Transverse colon (tissue), 4 donors: ENCODE results near the gene NLGN1. TPM values are rescaled to one million over a fixed set of nuclear protein-coding genes. Genes with fewer than 3 reads are reported as not detected.

Experiments
- DNase-seq: peaks from one replicate; pipeline ENCODE4 v3.0.0-alpha.2; 2019
- H3K27ac ChIP-seq, 4 donors: fragments of 200-600 bp; sonication (generic); 2 replicates each; pipeline ENCODE4 v1.5.1; 2016 to 2018; ENCODE audit warnings: inconsistent platforms in 4 of 4
- H3K27me3 ChIP-seq: fragments of 200-600 bp; sonication (generic); 2 replicates; pipeline ENCODE4 v1.5.1; 2017; ENCODE audit warnings: inconsistent platforms
- H3K36me3 ChIP-seq, 4 donors: fragments of 200-600 bp; sonication (generic); 2 replicates each; pipeline ENCODE4 v1.5.1; 2017 to 2019; ENCODE audit warnings: inconsistent platforms in 4 of 4
- H3K4me1 ChIP-seq, 4 donors: fragments of 200-600 bp; sonication (generic); 2 replicates each; pipeline ENCODE4 v1.5.1; 2017 to 2020; ENCODE audit warnings: inconsistent platforms in 4 of 4
- H3K4me3 ChIP-seq, 4 donors: fragments of 200-600 bp; sonication (generic); 1 replicate in 1 of 4; 2 replicates in 3 of 4; pipeline versions ENCODE4 v1.5.1 to v1.6.1; 2017 to 2019; ENCODE audit warnings: inconsistent platforms in 4 of 4
- H3K9me3 ChIP-seq, 2 donors: fragments of 200-600 bp; sonication (generic); 2 replicates each; pipeline ENCODE4 v1.5.1; 2017 to 2019; ENCODE audit warnings: inconsistent platforms in 2 of 2
- CTCF ChIP-seq, 5 experiments: fragments of 200-600 bp in 3 of 5; fragments of 450-650 bp in 2 of 5; sonication (generic) in 3 of 5; IDR thresholded peaks; 1 replicate in 2 of 5; 2 replicates in 3 of 5; pipeline ENCODE4 v1.5.1; 2016 to 2017; ENCODE audit warnings: antibody characterized with exemption in 5 of 5, inconsistent platforms in 3 of 5, mild to moderate bottlenecking in 2 of 5, moderate library complexity in 1 of 5
- EP300 ChIP-seq: sonication (generic); formaldehyde crosslinking; IDR thresholded peaks from one replicate; pipeline ENCODE4 v1.6.1; 2017; ENCODE audit warnings: antibody characterized with exemption, low read depth
- POLR2A ChIP-seq: fragments of 450-650 bp; IDR thresholded peaks from one replicate; pipeline ENCODE4 v1.6.1; 2016; ENCODE audit warnings: antibody characterized with exemption, mild to moderate bottlenecking, moderate library complexity
- POLR2AphosphoS5 ChIP-seq, 3 donors: sonication (generic); formaldehyde crosslinking; IDR thresholded peaks; one replicate each; pipeline ENCODE4 v1.6.1; 2016; ENCODE audit warnings: antibody characterized with exemption in 3 of 3
- WGBS, 2 donors: methylation state at CpG; one replicate each; pipeline ENCODE4 v1.1.5; 2018; ENCODE audit warnings: low coverage in 1 of 2; 5-methylcytosine and 5-hydroxymethylcytosine counted together
- in situ Hi-C, 4 donors: fragments of 200-750 bp; cut with MboI; loops; one replicate each; pipeline versions ENCODE4 v1.15.0 to v1.15.1; 2017; ENCODE audit warnings: low sequenced_read_pairs in 3 of 4, low pct_ligation_motif_present in 1 of 4, low pct_unique_long_range_greater_than_20kb in 1 of 4
- intact Hi-C: fragments of 100-400 bp; cut with DNase I; formaldehyde crosslinking; loops from one replicate; pipeline ENCODE4 v1.15.1; 2023; ENCODE audit warnings: low total_unique reads
- total RNA-seq, 4 donors: library from RNA; depleted of rRNA; stranded (reverse); fragments of >200 nt; gene quantifications; one replicate each; pipeline ENCODE4 v1.1.0, GENCODE V29; 2016

NLGN1 gene
- total RNA-seq, 4 donors from 2014 or later: 0.40 to 5.2 (median 1.9) TPM; not detected in 1

GRCh38 chr3:173923204-173923603 lies 525.7 kb downstream of the NLGN1 start:
- 86% methylated on average over 1 of the region's 1 CpG; no CpG with 5 or more reads in 1 of the 2 donors for WGBS, 2 donors
- TF ChIP-seq EP300 (no peak), POLR2A (no peak), POLR2AphosphoS5 (IDR thresholded peaks at IDR 0.05) (no peak), CTCF (IDR thresholded peaks at IDR 0.05) (no peak)
- Histone ChIP-seq H3K27ac (no peak overlapping the region), H3K36me3 (no peaks in the 10 kb centered on the region), H3K4me3 (no peak overlapping the region), H3K9me3 (no peaks in the 10 kb centered on the region), H3K4me1 (no peaks in the 10 kb centered on the region), H3K27me3 (no peaks in the 10 kb centered on the region)
- DNase-seq: no peak
- in situ Hi-C loops: no loop called here
- intact Hi-C loops: no loop called here

GRCh38 chr3:173930251-173930650 lies 532.7 kb downstream of the NLGN1 start:
- Histone ChIP-seq H3K9me3 (no peaks in the 10 kb centered on the region), H3K4me3 (no peak overlapping the region), H3K27me3 (no peaks in the 10 kb centered on the region), H3K36me3 (no peaks in the 10 kb centered on the region), H3K4me1 (no peaks in the 10 kb centered on the region), H3K27ac (no peak overlapping the region)
- in situ Hi-C loops (no loop called here), intact Hi-C loops (no loop called here)
- WGBS, 2 donors: 77 to 80% methylated on average over 2 of the region's 2 CpGs
- TF ChIP-seq POLR2A: no peak
- TF ChIP-seq POLR2AphosphoS5 (IDR thresholded peaks at IDR 0.05): no peak
- no peak for TF ChIP-seq EP300
- TF ChIP-seq CTCF (IDR thresholded peaks at IDR 0.05): no peak
- DNase-seq: no peak

GRCh38 chr3:173932624-173933023 lies 535.1 kb downstream of the NLGN1 start:
- intact Hi-C loops: no loop called here

GRCh38 chr3:173933113-173933512 lies 535.6 kb downstream of the NLGN1 start:
- Histone ChIP-seq H3K9me3 (no peaks in the 10 kb centered on the region), H3K4me3 (no peak overlapping the region), H3K27me3 (no peaks in the 10 kb centered on the region), H3K36me3 (no peaks in the 10 kb centered on the region), H3K27ac (no peak overlapping the region), H3K4me1 (no peaks in the 10 kb centered on the region)
- no peak for DNase-seq
- TF ChIP-seq POLR2A: no peak
- TF ChIP-seq CTCF (IDR thresholded peaks at IDR 0.05): no peak
- TF ChIP-seq POLR2AphosphoS5 (IDR thresholded peaks at IDR 0.05): no peak
- no peak for TF ChIP-seq EP300
- in situ Hi-C loops (no loop called here), intact Hi-C loops (no loop called here)
- 71 to 83% methylated on average over 1 of the region's 1 CpG for WGBS, 2 donors

More at GRCh38 chr3:173932624-173933023, 535.1 kb downstream of the NLGN1 start:
- no peak overlapping the region for H3K4me3 ChIP-seq
- H3K27ac ChIP-seq: no peak overlapping the region
- H3K36me3 ChIP-seq: no peaks in the 10 kb centered on the region
- in situ Hi-C loops: no loop called here
- no peaks in the 10 kb centered on the region for H3K4me1 ChIP-seq
- no peak for TF ChIP-seq POLR2AphosphoS5 (IDR thresholded peaks at IDR 0.05)
- TF ChIP-seq POLR2A: no peak
- TF ChIP-seq EP300: no peak
- no peak for TF ChIP-seq CTCF (IDR thresholded peaks at IDR 0.05)
- no peaks in the 10 kb centered on the region for H3K27me3 ChIP-seq
- no peaks in the 10 kb centered on the region for H3K9me3 ChIP-seq
- no peak for DNase-seq
